ENCODE measurements around the gene GPC5. TPM values are rescaled to one million over a fixed set of nuclear protein-coding genes. Genes with fewer than 3 reads are reported as not detected.

Gene GPC5
- total RNA-seq, 1 donor from 2014 or later = 0.99 TPM

- Mint-ChIP-seq H3K36me3 (ENCODE audit: low read depth) (no peaks in the 10 kb centered on the region), H3K27ac (ENCODE audit: unreplicated experiment) (no peak overlapping the region), H3K4me3 (ENCODE audit: unreplicated experiment) (no peak overlapping the region), H3K4me1 (ENCODE audit: low read depth) (peaks cover 14% of the 10 kb centered on the region), H3K27me3 (ENCODE audit: low read depth) (peaks cover 9% of the 10 kb centered on the region), H3K9me3 (ENCODE audit: low read depth) (no peaks in the 10 kb centered on the region)
- no peak for DNase-seq (ENCODE audit: low spot score)
- peak; percentile 78 for TF ChIP-seq CTCF (IDR thresholded peaks at IDR 0.05)
Measured at GRCh38 chr13:92175330-92175729, 776.9 kb downstream of the GPC5 start.

DNA sequence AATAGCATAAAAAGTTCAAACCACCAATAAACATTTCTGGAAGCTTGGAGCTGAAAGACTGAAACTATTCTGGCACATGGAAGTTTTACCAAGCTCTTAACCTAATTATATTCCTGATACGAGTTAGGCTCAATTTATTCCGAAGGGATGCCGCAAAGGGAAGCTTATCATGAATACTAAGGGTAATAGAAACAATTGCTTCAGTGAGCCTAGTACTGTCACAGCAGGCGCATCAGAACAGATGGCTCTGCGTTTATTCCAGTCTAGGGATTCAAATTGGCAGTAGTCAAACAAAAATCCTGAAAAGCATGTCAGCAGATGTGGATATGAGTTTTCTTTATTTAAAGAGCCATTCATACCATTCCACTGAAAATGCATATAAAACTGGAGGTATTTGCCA, 779.5 kb downstream of the GPC5 start:
- Mint-ChIP-seq H3K27ac (ENCODE audit: unreplicated experiment) (no peak overlapping the region), H3K4me3 (ENCODE audit: unreplicated experiment) (no peak overlapping the region), H3K27me3 (ENCODE audit: low read depth) (peaks cover 8% of the 10 kb centered on the region), H3K9me3 (ENCODE audit: low read depth) (no peaks in the 10 kb centered on the region), H3K4me1 (ENCODE audit: low read depth) (peaks cover 6% of the 10 kb centered on the region), H3K36me3 (ENCODE audit: low read depth) (no peaks in the 10 kb centered on the region)
- DNase-seq (ENCODE audit: low spot score) = no peak
- no peak for TF ChIP-seq CTCF (IDR thresholded peaks at IDR 0.05)

DNA sequence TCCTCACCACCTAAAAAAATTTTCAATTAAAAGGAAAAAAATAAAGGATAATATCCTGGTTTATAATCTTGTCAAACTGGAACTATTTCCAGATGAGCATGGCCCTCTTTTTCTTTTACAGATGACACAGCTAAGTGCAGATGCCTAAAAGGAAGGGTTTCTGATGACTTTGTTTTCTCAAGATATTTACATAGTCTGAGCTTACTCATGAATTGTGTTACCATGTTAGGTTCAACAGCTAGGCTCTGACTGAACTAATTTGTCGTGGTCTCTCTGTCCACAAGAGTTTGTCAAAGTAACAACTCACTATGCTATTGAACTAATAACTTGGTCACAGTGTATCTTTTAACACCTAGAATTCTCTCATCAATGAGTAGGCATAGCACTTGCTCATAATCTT, 780.8 kb downstream of the GPC5 start:
- Mint-ChIP-seq H3K4me3 (ENCODE audit: unreplicated experiment) (no peak overlapping the region), H3K27ac (ENCODE audit: unreplicated experiment) (no peak overlapping the region)

DNA sequence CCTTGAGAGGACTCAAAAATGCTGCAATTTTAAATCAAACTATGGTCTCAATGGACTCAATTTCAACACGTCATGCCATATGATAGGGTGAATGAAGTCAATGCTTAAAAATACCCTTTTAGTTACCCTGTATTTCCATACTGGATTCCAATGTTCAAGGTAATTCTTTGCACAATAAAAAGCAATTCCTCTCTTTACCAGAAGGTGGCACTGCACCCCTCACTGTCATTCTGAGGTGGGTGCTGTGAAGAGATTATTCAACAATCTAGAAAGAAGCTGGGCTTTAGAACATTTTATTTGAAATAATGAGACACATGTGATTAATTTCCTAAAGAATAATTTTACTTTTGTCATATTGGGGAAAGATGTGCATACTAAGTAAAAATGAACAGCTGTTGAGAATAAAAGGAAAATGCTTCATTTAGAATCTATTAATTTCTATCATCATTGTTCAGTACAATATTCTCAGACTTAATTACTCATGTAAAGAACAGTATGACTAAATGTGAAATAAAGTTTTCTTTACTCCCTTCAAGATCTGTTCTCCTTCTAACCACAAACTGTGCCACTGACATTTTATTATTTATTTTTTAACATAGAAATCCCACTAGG, 789.1 kb downstream of the GPC5 start:
- peak; percentile 97 for TF ChIP-seq CTCF (IDR thresholded peaks at IDR 0.05)
- H3K27ac Mint-ChIP-seq (ENCODE audit: unreplicated experiment) = no peak overlapping the region
- H3K9me3 Mint-ChIP-seq (ENCODE audit: low read depth) = peaks cover 14% of the 10 kb centered on the region
- no peak for DNase-seq (ENCODE audit: low spot score)
- H3K36me3 Mint-ChIP-seq (ENCODE audit: low read depth) = peaks cover 7% of the 10 kb centered on the region
- no peak overlapping the region for H3K4me3 Mint-ChIP-seq (ENCODE audit: unreplicated experiment)
- peaks cover 2% of the 10 kb centered on the region for H3K4me1 Mint-ChIP-seq (ENCODE audit: low read depth)
- H3K27me3 Mint-ChIP-seq (ENCODE audit: low read depth) = no peaks in the 10 kb centered on the region

More for the DNA sequence above, 780.8 kb downstream of the GPC5 start:
- no peak for DNase-seq (ENCODE audit: low spot score)
- no peak for TF ChIP-seq CTCF (IDR thresholded peaks at IDR 0.05)
- Mint-ChIP-seq H3K9me3 (ENCODE audit: low read depth) (no peaks in the 10 kb centered on the region), H3K36me3 (ENCODE audit: low read depth) (no peaks in the 10 kb centered on the region), H3K27me3 (ENCODE audit: low read depth) (peaks cover 8% of the 10 kb centered on the region), H3K4me1 (ENCODE audit: low read depth) (peaks cover 6% of the 10 kb centered on the region)

- no peak for DNase-seq (ENCODE audit: low spot score)
- Mint-ChIP-seq H3K27me3 (ENCODE audit: low read depth) (no peaks in the 10 kb centered on the region), H3K4me1 (ENCODE audit: low read depth) (peaks cover 2% of the 10 kb centered on the region), H3K27ac (ENCODE audit: unreplicated experiment) (no peak overlapping the region), H3K9me3 (ENCODE audit: low read depth) (peaks cover 14% of the 10 kb centered on the region), H3K36me3 (ENCODE audit: low read depth) (peaks cover 7% of the 10 kb centered on the region), H3K4me3 (ENCODE audit: unreplicated experiment) (no peak overlapping the region)
- TF ChIP-seq CTCF (IDR thresholded peaks at IDR 0.05) = no peak
Measured at GRCh38 chr13:92188574-92188973, 790.2 kb downstream of the GPC5 start.

Data from chondrocyte (in vitro differentiated cells).